ENCODE measurements around the gene DPPA5.

DNA sequence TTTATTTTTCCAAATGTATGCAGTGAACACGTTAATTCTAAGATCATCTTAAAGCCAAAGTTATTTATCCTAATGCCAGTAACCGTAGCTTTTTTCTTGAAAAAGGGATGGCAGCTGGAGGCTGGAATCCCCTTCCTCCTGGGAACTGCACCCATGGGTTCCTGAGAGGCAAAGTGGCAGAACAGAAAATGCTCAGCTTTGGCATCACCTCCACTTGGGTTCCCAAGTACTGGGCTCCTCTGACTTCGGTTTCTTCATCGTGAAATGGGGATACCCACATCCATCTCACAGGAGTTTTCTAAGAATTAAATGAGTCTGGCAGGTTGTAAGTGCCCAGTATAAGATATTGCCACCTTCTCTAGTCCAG lies 34.3 kb upstream of the DPPA5 start:
- TF ChIP-seq, protein P1, sequence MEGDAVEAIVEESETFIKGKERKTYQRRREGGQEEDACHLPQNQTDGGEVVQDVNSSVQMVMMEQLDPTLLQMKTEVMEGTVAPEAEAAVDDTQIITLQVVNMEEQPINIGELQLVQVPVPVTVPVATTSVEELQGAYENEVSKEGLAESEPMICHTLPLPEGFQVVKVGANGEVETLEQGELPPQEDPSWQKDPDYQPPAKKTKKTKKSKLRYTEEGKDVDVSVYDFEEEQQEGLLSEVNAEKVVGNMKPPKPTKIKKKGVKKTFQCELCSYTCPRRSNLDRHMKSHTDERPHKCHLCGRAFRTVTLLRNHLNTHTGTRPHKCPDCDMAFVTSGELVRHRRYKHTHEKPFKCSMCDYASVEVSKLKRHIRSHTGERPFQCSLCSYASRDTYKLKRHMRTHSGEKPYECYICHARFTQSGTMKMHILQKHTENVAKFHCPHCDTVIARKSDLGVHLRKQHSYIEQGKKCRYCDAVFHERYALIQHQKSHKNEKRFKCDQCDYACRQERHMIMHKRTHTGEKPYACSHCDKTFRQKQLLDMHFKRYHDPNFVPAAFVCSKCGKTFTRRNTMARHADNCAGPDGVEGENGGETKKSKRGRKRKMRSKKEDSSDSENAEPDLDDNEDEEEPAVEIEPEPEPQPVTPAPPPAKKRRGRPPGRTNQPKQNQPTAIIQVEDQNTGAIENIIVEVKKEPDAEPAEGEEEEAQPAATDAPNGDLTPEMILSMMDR (IDR thresholded peaks at IDR 0.05): no peak
- TF ChIP-seq POLR2A (IDR thresholded peaks at IDR 0.05) (no peak), EP300 (IDR thresholded peaks at IDR 0.05) (no peak)

Data from suprapubic skin (tissue), 3 donors.